ENCODE measurements around the gene MRPL58. TPM values are rescaled to one million over a fixed set of nuclear protein-coding genes. Genes with fewer than 3 reads are reported as not detected.

MRPL58 gene
- total RNA-seq, 2 experiments from 2014 or later = 53.6 to 62.4 TPM

DNA sequence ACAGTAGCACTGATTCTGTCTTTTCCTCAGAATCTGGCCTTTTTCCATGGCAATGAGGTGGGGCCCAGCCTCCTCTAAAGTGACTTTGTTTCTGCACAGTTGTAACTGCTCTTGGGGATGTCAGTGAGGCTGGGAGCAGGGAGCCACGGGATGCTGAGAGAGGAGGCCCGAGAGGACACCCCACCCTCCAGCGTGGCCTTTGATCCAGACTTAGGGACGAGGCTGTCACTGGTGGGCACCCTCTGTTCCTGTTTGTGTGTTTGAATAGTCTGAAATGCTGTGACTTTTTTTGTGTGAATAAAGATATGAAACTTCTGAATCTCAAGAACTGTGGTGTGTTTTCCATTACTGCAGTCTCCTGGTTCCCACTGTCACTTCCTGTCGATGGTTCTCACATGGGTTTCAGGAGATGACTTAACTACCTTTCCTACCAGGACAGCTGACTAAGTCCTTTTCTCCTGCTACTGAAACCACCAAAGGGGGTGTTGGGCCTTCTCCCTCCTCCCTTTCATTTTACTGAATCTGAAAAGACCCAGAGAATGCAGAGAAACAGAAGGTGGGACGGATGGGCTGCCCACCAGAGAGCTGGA is 53.2 kb downstream of the MRPL58 start:
- Mint-ChIP-seq H3K4me1 (ENCODE audit: low read depth) (peaks cover 32% of the 10 kb centered on the region), H3K36me3 (ENCODE audit: low read depth) (peaks cover 3% of the 10 kb centered on the region), H3K27ac (peak overlapping the region; percentile 78), H3K4me3 (no peak overlapping the region), H3K27me3 (no peaks in the 10 kb centered on the region), H3K9me3 (no peaks in the 10 kb centered on the region)
- DNase-seq (peak; percentile 30), ATAC-seq (peak; percentile 59)
- TF ChIP-seq CTCF (IDR thresholded peaks at IDR 0.05) = no peak
- ChIA-PET CTCF (no interaction called here), POLR2A (interaction anchor here (0.7 kb wide), 1 partner anchor 42 kb away, joined by 3 read pairs; no protein-coding TSS in a partner anchor)
- intact Hi-C loops (cut with micrococcal nuclease) = no loop called here

DNA sequence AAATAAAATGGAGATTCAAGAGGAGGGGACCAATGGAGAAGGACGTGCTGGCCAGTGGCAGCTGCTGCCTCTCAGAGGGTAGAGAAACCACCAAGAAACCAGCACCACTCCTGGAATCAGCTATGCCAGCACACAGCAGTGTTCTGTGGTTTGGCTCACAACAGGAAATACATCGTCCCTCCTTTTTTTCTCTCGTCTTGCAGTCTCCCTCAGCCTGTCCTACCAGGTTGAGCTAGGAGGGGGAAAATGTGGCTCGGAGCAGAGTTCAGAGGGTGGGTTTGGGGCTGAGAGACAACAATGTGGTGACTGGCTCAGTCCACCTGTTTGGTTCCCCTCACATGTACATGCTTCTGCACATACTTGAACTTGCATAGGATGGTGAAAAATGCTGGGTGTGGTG is 55.4 kb downstream of the MRPL58 start:
- DNase-seq (peak; percentile 46), ATAC-seq (peak; percentile 69)
- Mint-ChIP-seq H3K27me3 (no peaks in the 10 kb centered on the region), H3K4me3 (no peak overlapping the region), H3K4me1 (ENCODE audit: low read depth) (peaks cover 32% of the 10 kb centered on the region), H3K27ac (peak overlapping the region; percentile 77), H3K9me3 (no peaks in the 10 kb centered on the region), H3K36me3 (ENCODE audit: low read depth) (no peaks in the 10 kb centered on the region)
- no peak for TF ChIP-seq CTCF (IDR thresholded peaks at IDR 0.05)
- intact Hi-C loops (cut with micrococcal nuclease) = no loop called here
- CTCF ChIA-PET = interaction anchor here (0.8 to 3.4 kb wide), 3 partner anchors 37 to 106 kb away, joined by 5 to 14 read pairs (median 10); no protein-coding TSS in a partner anchor
- POLR2A ChIA-PET = interaction anchor here (0.6 to 0.7 kb wide), 2 partner anchors 16 to 22 kb away, joined by 3 read pairs; no protein-coding TSS in a partner anchor

DNA sequence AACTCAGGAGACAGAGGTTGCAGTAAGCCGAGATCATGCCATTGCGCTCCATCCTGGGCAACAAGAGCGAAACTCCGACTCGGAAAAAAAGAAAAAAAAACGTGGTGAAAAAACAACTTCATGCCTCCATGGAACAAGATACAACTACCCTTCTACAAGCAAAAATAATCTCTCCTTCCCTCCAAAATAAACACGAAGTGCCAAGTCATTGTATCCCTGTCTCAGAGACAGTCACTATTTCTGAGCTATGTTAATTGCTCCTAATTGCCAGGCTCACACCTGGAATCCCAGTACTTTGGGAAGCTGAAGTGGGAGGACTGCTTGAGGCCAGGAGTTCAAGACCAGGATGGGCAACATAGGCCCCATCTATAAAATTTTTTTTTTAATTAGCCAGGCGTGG is 56.3 kb downstream of the MRPL58 start:
- DNase-seq (no peak), ATAC-seq (no peak)
- Mint-ChIP-seq H3K27me3 (no peaks in the 10 kb centered on the region), H3K9me3 (no peaks in the 10 kb centered on the region), H3K27ac (no peak overlapping the region), H3K36me3 (ENCODE audit: low read depth) (no peaks in the 10 kb centered on the region), H3K4me1 (ENCODE audit: low read depth) (peaks cover 32% of the 10 kb centered on the region), H3K4me3 (no peak overlapping the region)
- no peak for TF ChIP-seq CTCF (IDR thresholded peaks at IDR 0.05)
- ChIA-PET CTCF (interaction anchor here (0.9 to 3.4 kb wide), 5 partner anchors 8 to 107 kb away, joined by 3 to 14 read pairs (median 7); partner anchors contain the start of gene NT5C), POLR2A (interaction anchor here (1.0 kb wide), 1 partner anchor 17 kb away, joined by 3 read pairs; no protein-coding TSS in a partner anchor)
- intact Hi-C loops (cut with micrococcal nuclease) = no loop called here

DNA sequence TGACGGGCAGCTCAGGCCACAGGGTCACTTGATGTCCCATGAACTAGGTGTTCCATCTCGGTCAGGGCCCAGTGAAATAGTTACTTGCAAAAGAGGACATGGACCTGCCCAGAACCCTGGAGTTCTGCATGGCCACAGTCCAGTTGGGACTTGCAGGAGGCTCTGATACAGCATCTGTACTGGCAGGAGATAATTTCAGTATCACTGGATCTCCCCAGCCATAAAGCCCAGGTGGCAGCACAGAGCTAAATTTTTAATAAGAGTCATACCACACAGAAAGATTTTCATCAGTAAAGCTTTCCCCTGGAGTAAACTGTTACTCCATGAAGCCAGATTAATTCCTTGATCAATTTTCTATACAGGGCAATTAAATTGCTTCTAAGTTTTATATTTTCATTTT is 57.3 kb downstream of the MRPL58 start:
- ChIA-PET POLR2A (interaction anchor here (1.0 kb wide), 1 partner anchor 15 kb away, joined by 3 read pairs; no protein-coding TSS in a partner anchor), CTCF (interaction anchor here (0.5 to 3.4 kb wide), 7 partner anchors 9 to 108 kb away, joined by 3 to 14 read pairs (median 3); partner anchors contain the start of gene NT5C)
- Mint-ChIP-seq H3K36me3 (ENCODE audit: low read depth) (no peaks in the 10 kb centered on the region), H3K9me3 (no peaks in the 10 kb centered on the region), H3K27ac (no peak overlapping the region), H3K27me3 (no peaks in the 10 kb centered on the region), H3K4me3 (no peak overlapping the region), H3K4me1 (ENCODE audit: low read depth) (peaks cover 28% of the 10 kb centered on the region)
- DNase-seq = peak; percentile 35
- no peak for TF ChIP-seq CTCF (IDR thresholded peaks at IDR 0.05)
- no peak for ATAC-seq
- intact Hi-C loops (cut with micrococcal nuclease) = no loop called here

Other genes with a start within 250 kb of the MRPL58 start
- gene NAT9, start 236.3 kb upstream of the MRPL58 start, total RNA-seq = 10 to 100 TPM; 35.5 to 42.4 TPM
- gene GRIN2C, start 152.8 kb upstream of the MRPL58 start, total RNA-seq = not detected
- gene FDXR, start 139.7 kb upstream of the MRPL58 start, total RNA-seq = 10 to 100 TPM; 20.0 to 24.3 TPM
- gene FADS6, start 119.0 kb upstream of the MRPL58 start, total RNA-seq = not detected
- not detected for gene USH1G, start 89.4 kb upstream of the MRPL58 start, total RNA-seq
- not detected for gene OTOP2, start 88.4 kb upstream of the MRPL58 start, total RNA-seq
- not detected for gene OTOP3, start 76.8 kb upstream of the MRPL58 start, total RNA-seq
- 1 to 10 TPM; 1.4 to 1.7 TPM for gene HID1, start 39.9 kb upstream of the MRPL58 start, total RNA-seq
- under 1 TPM; 0.59 to 0.94 TPM for gene CDR2L, start 25.0 kb upstream of the MRPL58 start, total RNA-seq
- gene ATP5PD, start 34.3 kb downstream of the MRPL58 start, total RNA-seq = 100 to 1,000 TPM; 177 to 183 TPM
- gene KCTD2, start 34.6 kb downstream of the MRPL58 start, total RNA-seq = 10 to 100 TPM; 10.5 to 11.4 TPM
- gene SLC16A5, start 75.3 kb downstream of the MRPL58 start, total RNA-seq = 1 to 10 TPM; 2.0 to 2.8 TPM
- gene ARMC7, start 97.3 kb downstream of the MRPL58 start, total RNA-seq = 1 to 10 TPM; 5.4 TPM
- 10 to 100 TPM; 66.1 to 68.1 TPM for gene NT5C, start 119.1 kb downstream of the MRPL58 start, total RNA-seq
- 100 to 1,000 TPM; 203 to 208 TPM for gene JPT1, start 141.8 kb downstream of the MRPL58 start, total RNA-seq
- 100 to 1,000 TPM; 506 to 525 TPM for gene SUMO2, start 170.3 kb downstream of the MRPL58 start, total RNA-seq
- 100 to 1,000 TPM; 108 to 116 TPM for gene NUP85, start 193.0 kb downstream of the MRPL58 start, total RNA-seq
- 10 to 100 TPM; 65.5 to 65.8 TPM for gene GGA3, start 248.9 kb downstream of the MRPL58 start, total RNA-seq
- gene MRPS7, start 249.2 kb downstream of the MRPL58 start, total RNA-seq = 10 to 100 TPM; 76.3 to 80.0 TPM

All from activated CD8-positive, alpha-beta T cell treated with anti-CD3 and anti-CD28 coated beads for 36 hours (primary cell).